H9 (cell line): ENCODE results near the gene ABR. TPM values are rescaled to one million over a fixed set of nuclear protein-coding genes. Genes with fewer than 3 reads are reported as not detected.
"Not testable (repeated sequence)": the region's sequence is repeated elsewhere in the genome, so short reads cannot be mapped to it uniquely, and the experiment has no call there.

Source experiments
- DNase-seq: peaks from one replicate; pipeline ENCODE4 v3.0.0-alpha.2; 2017
- H2AFZ ChIP-seq: one replicate; pipeline ENCODE4 v1.6.1; 2013; ENCODE audit warnings: mild to moderate bottlenecking, low read length, control low read depth, moderate library complexity
- H2AK5ac ChIP-seq: 2 replicates; pipeline ENCODE4 v1.6.1; 2013; ENCODE audit warnings: low read length, control low read depth, mixed read lengths; ENCODE audit not compliant: insufficient read length
- H2BK120ac ChIP-seq: one replicate; pipeline ENCODE4 v1.6.1; 2013; ENCODE audit warnings: low read depth, mild to moderate bottlenecking, low read length, control low read depth, inconsistent platforms; ENCODE audit not compliant: poor library complexity, severe bottlenecking
- H2BK12ac ChIP-seq: 2 replicates; pipeline ENCODE4 v1.6.1; 2013; ENCODE audit warnings: low read length, control low read depth, mixed read lengths, low read depth; ENCODE audit not compliant: insufficient read length
- H2BK15ac ChIP-seq: 2 replicates; pipeline ENCODE4 v1.6.1; 2013; ENCODE audit warnings: low read depth, low read length, control low read depth
- H2BK20ac ChIP-seq: one replicate; pipeline ENCODE4 v1.6.1; 2013; ENCODE audit warnings: low read depth, mild to moderate bottlenecking, low read length, control low read depth, inconsistent platforms; ENCODE audit not compliant: poor library complexity, severe bottlenecking
- H2BK5ac ChIP-seq: 2 replicates; pipeline ENCODE4 v1.6.1; 2013; ENCODE audit warnings: low read length, control low read depth, mixed read lengths; ENCODE audit not compliant: insufficient read length
- H3K14ac ChIP-seq: 2 replicates; pipeline ENCODE4 v1.6.1; 2013; ENCODE audit warnings: low read length, control low read depth; ENCODE audit not compliant: insufficient read depth
- H3K18ac ChIP-seq: 2 replicates; pipeline ENCODE4 v1.6.1; 2013; ENCODE audit warnings: low read depth, mild to moderate bottlenecking, mixed read lengths, low read length, control low read depth; ENCODE audit not compliant: insufficient read length
- H3K23ac ChIP-seq: 2 replicates; pipeline ENCODE4 v1.6.1; 2013; ENCODE audit warnings: low read length, control low read depth, mixed read lengths, low read depth; ENCODE audit not compliant: insufficient read length
- H3K23me2 ChIP-seq: 2 replicates; pipeline ENCODE4 v1.6.1; 2013; ENCODE audit warnings: low read depth, mild to moderate bottlenecking, mixed read lengths, low read length, control low read depth; ENCODE audit not compliant: insufficient read length, poor library complexity, severe bottlenecking
- H3K27ac ChIP-seq: 2 replicates; pipeline ENCODE4 v1.5.1; 2013; ENCODE audit warnings: low read length, control low read depth, mixed read lengths, low read depth; ENCODE audit not compliant: insufficient read length
- H3K27me3 ChIP-seq: 2 replicates; pipeline ENCODE4 v1.6.1; 2013; ENCODE audit warnings: low read length, control low read depth, inconsistent platforms; ENCODE audit not compliant: insufficient read depth
- H3K4ac ChIP-seq: 2 replicates; pipeline ENCODE4 v1.6.1; 2013; ENCODE audit warnings: low read depth, mild to moderate bottlenecking, control low read depth, inconsistent platforms, low read length, moderate library complexity
- H3K4me1 ChIP-seq: 2 replicates; pipeline ENCODE4 v1.6.1; 2013; ENCODE audit warnings: low read length, control low read depth, inconsistent platforms; ENCODE audit not compliant: insufficient read depth
- H3K4me2 ChIP-seq: 2 replicates; pipeline ENCODE4 v1.6.1; 2013; ENCODE audit warnings: low read length, control low read depth, mixed read lengths; ENCODE audit not compliant: insufficient read length, insufficient read depth
- H3K56ac ChIP-seq: 2 replicates; pipeline ENCODE4 v1.6.1; 2013; ENCODE audit warnings: low read depth, mild to moderate bottlenecking, mixed read lengths, low read length, control low read depth; ENCODE audit not compliant: insufficient read length
- H3K79me1 ChIP-seq: 2 replicates; pipeline ENCODE4 v1.6.1; 2013; ENCODE audit warnings: low read depth, mild to moderate bottlenecking, moderate library complexity, low read length, control low read depth, inconsistent platforms; ENCODE audit not compliant: insufficient read depth, poor library complexity, severe bottlenecking
- H3K79me2 ChIP-seq: 2 replicates; pipeline ENCODE4 v1.6.1; 2013; ENCODE audit warnings: low read length, control low read depth, inconsistent platforms; ENCODE audit not compliant: insufficient read depth
- H3K9ac ChIP-seq: 2 replicates; pipeline ENCODE4 v1.6.1; 2013; ENCODE audit warnings: low read length, control low read depth, mixed read lengths; ENCODE audit not compliant: insufficient read length; ENCODE audit errors: extremely low read depth
- H3K9me3 ChIP-seq: one replicate; pipeline ENCODE4 v1.6.1; 2013; ENCODE audit warnings: low read depth, low read length, inconsistent platforms; ENCODE audit not compliant: control insufficient read depth
- H3T11ph ChIP-seq: one replicate; pipeline ENCODE4 v1.6.1; 2013; ENCODE audit warnings: mild to moderate bottlenecking, low read length, control low read depth, inconsistent platforms
- H4K20me1 ChIP-seq: one replicate; pipeline ENCODE4 v1.6.1; 2013; ENCODE audit not compliant: control insufficient read depth, insufficient read length, insufficient read depth
- H4K5ac ChIP-seq: 2 replicates; pipeline ENCODE4 v1.6.1; 2013; ENCODE audit warnings: low read depth, mild to moderate bottlenecking, mixed read lengths, low read length, control low read depth; ENCODE audit not compliant: insufficient read length
- H4K8ac ChIP-seq: replicated peaks from 2 replicates; pipeline ENCODE4 v1.6.1; 2013; ENCODE audit warnings: low read length, control low read depth, mixed read lengths, low read depth; ENCODE audit not compliant: insufficient read length
- H4K91ac ChIP-seq: 2 replicates; pipeline ENCODE4 v1.6.1; 2013; ENCODE audit warnings: low read depth, mild to moderate bottlenecking, moderate library complexity, mixed read lengths, low read length, control low read depth; ENCODE audit not compliant: insufficient read length
- H3K27ac Mint-ChIP-seq, 3 experiments: 2 replicates in 2 of 3; 3 replicates in 1 of 3; pipeline ENCODE4 v1.8.0; 2020 to 2021; ENCODE audit warnings: mixed read lengths in 3 of 3, mild to moderate bottlenecking in 1 of 3, moderate library complexity in 1 of 3
- H3K27me3 Mint-ChIP-seq: 2 replicates; pipeline ENCODE4 v1.8.0; 2021; ENCODE audit warnings: low read depth, mild to moderate bottlenecking, moderate library complexity, mixed read lengths
- H3K36me3 Mint-ChIP-seq, 3 experiments: 2 replicates in 2 of 3; 3 replicates in 1 of 3; pipeline ENCODE4 v1.8.0; 2020 to 2021; ENCODE audit warnings: low read depth in 3 of 3, mixed read lengths in 3 of 3; ENCODE audit not compliant: insufficient read depth in 1 of 3
- H3K4me1 Mint-ChIP-seq, 2 experiments: 2 replicates each; pipeline ENCODE4 v1.8.0; 2020; ENCODE audit warnings: mixed read lengths in 2 of 2
- H3K4me3 Mint-ChIP-seq, 2 experiments: 2 replicates in 1 of 2; 3 replicates in 1 of 2; pipeline ENCODE4 v1.8.0; 2020 to 2021; ENCODE audit warnings: mild to moderate bottlenecking in 2 of 2, mixed read lengths in 2 of 2, moderate library complexity in 1 of 2
- H3K9me3 Mint-ChIP-seq, 2 experiments: 2 replicates in 1 of 2; 3 replicates in 1 of 2; pipeline ENCODE4 v1.8.0; 2020; ENCODE audit warnings: mild to moderate bottlenecking in 2 of 2, mixed read lengths in 2 of 2, moderate library complexity in 1 of 2
- WGBS: extraction: QIAGEN DNeasy Blood & Tissue Kit; methylation state at CpG from one replicate; pipeline ENCODE4 v1.1.7; 2013; ENCODE audit warnings: missing lambda C conversion rate, low lambda C conversion rate, mixed read lengths; ENCODE audit not compliant: insufficient read length; ENCODE audit errors: extremely low coverage; 5-methylcytosine and 5-hydroxymethylcytosine counted together
- total RNA-seq: library from RNA; stranded (reverse); gene quantifications from 2 replicates; pipeline ENCODE4 v1.2.1, GENCODE V29; 2021
- TF ChIP-seq, protein P1 (sequence below): fragments of 200-600 bp; sonication (generic); conservative IDR thresholded peaks from 3 replicates; pipeline ENCODE4 v1.8.0; 2021; ENCODE audit warnings: antibody characterized with exemption, mild to moderate bottlenecking

ABR gene
- total RNA-seq, 1 experiment from 2014 or later, result 34.7 TPM

DNA sequence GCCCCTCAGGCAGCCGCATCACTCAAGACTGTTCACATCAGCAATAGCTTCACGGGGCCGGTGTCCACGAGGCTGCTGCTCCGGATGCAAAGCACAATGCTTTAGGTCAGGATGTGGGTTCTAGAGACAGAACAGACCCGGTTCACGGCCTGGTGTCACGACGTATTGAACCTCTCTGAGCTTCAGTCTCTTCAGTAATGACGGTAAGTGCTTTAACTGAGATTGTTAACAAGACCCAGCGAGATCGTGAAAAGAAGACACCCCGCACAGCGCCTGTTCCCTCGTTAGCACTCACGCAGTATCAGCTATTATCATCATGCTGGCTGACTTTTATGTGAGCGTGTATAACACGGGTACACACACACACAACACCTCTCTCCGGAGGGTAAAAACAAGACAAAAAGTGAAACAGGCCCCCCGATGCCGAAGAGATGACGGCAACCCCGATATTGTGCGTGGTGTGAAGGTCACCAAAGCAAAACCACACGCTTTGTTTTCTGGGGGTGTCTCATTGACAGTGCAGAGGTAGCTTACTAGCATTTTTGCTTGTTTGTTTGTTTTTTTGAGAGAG, 21.4 kb upstream of the ABR start:
- Mint-ChIP-seq H3K9me3 (no peaks in the 10 kb centered on the region), H3K27ac (no peak overlapping the region; a peak in 1 of 7 replicates), H3K4me3 (no peak overlapping the region), H3K4me1 (peaks cover 2 to 9% of the 10 kb centered on the region in 2 experiments; a peak in 1 of 4 replicates), H3K36me3 (no peaks in the 10 kb centered on the region), H3K27me3 (peaks cover 44% of the 10 kb centered on the region)
- H2BK12ac ChIP-seq, result no peak overlapping the region
- no peak overlapping the region for H3K23ac ChIP-seq
- H3K9ac ChIP-seq, result no peak overlapping the region
- no peak overlapping the region for H4K91ac ChIP-seq
- H4K5ac ChIP-seq, result no peak overlapping the region
- no peaks in the 10 kb centered on the region for H3K27me3 ChIP-seq
- H2BK120ac ChIP-seq, result no peak overlapping the region
- H3K79me1 ChIP-seq, result no peaks in the 10 kb centered on the region
- no peak for DNase-seq
- H3K14ac ChIP-seq, result no peak overlapping the region
- no peak overlapping the region for H3K4ac ChIP-seq
- no peaks in the 10 kb centered on the region for H3K4me1 ChIP-seq
- H4K8ac ChIP-seq, result no peak overlapping the region
- no peaks in the 10 kb centered on the region for H3K9me3 ChIP-seq
- H3K56ac ChIP-seq, result no peak overlapping the region
- H2BK20ac ChIP-seq, result no peak overlapping the region
- no peak overlapping the region for H2AFZ ChIP-seq
- H3K79me2 ChIP-seq, result no peaks in the 10 kb centered on the region
- no peaks in the 10 kb centered on the region for H4K20me1 ChIP-seq
- TF ChIP-seq, protein P1, sequence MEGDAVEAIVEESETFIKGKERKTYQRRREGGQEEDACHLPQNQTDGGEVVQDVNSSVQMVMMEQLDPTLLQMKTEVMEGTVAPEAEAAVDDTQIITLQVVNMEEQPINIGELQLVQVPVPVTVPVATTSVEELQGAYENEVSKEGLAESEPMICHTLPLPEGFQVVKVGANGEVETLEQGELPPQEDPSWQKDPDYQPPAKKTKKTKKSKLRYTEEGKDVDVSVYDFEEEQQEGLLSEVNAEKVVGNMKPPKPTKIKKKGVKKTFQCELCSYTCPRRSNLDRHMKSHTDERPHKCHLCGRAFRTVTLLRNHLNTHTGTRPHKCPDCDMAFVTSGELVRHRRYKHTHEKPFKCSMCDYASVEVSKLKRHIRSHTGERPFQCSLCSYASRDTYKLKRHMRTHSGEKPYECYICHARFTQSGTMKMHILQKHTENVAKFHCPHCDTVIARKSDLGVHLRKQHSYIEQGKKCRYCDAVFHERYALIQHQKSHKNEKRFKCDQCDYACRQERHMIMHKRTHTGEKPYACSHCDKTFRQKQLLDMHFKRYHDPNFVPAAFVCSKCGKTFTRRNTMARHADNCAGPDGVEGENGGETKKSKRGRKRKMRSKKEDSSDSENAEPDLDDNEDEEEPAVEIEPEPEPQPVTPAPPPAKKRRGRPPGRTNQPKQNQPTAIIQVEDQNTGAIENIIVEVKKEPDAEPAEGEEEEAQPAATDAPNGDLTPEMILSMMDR, result no peak
- H3K27ac ChIP-seq, result no peak overlapping the region
- no CpG with 5 or more reads among the region's 25 CpGs for WGBS
- no peak overlapping the region for H3K18ac ChIP-seq
- H2AK5ac ChIP-seq, result no peak overlapping the region
- no peak overlapping the region for H2BK15ac ChIP-seq
- no peak overlapping the region for H3T11ph ChIP-seq
- H3K4me2 ChIP-seq, result no peak overlapping the region
- peaks cover 6% of the 10 kb centered on the region for H3K23me2 ChIP-seq
- H2BK5ac ChIP-seq, result no peak overlapping the region

DNA sequence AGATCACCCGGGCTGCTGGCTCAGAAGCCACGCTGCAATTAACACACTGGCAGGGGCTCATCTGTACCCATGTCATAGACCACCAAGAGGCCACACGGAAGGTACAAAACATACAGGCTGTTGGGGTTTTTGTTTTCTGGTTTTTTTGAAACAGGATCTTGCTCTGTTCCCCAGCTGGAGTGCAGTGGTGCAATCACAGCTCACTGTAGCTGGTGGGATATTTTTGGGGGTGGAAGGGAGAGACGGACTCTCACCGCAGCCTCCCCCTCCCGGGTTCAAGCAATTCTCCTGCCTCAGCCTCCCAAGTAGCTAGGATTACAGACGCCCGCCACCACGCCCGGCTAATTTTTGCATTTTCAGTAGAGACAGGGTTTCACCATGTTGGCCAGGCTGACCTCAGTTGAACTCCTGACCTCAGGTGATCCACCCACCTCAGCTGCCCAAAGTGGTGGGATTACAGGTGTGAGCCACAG, 19.5 kb upstream of the ABR start:
- H3K27me3 ChIP-seq, H2BK20ac ChIP-seq, H4K91ac ChIP-seq, H3K23me2 ChIP-seq, H3K14ac ChIP-seq, H3T11ph ChIP-seq, H3K27ac Mint-ChIP-seq, H3K23ac ChIP-seq, H3K27ac ChIP-seq, H3K4ac ChIP-seq, H3K36me3 Mint-ChIP-seq, H3K4me2 ChIP-seq, H4K8ac ChIP-seq, H2BK15ac ChIP-seq, H2AK5ac ChIP-seq, H3K4me1 Mint-ChIP-seq, H2BK120ac ChIP-seq, H3K9me3 Mint-ChIP-seq, H4K20me1 ChIP-seq, H3K56ac ChIP-seq, H3K18ac ChIP-seq, H3K9me3 ChIP-seq, DNase-seq, H2BK5ac ChIP-seq, H3K4me3 Mint-ChIP-seq, H3K4me1 ChIP-seq, H3K79me2 ChIP-seq, H2AFZ ChIP-seq, H4K5ac ChIP-seq, H3K79me1 ChIP-seq, H2BK12ac ChIP-seq, H3K9ac ChIP-seq: not testable (repeated sequence)
- peaks cover 31% of the 10 kb centered on the region for H3K27me3 Mint-ChIP-seq
- no CpG with 5 or more reads among the region's 10 CpGs for WGBS
